ENCODE data around the gene CSF1R. TPM values are rescaled to one million over a fixed set of nuclear protein-coding genes. Genes with fewer than 3 reads are reported as not detected.

CSF1R gene
- polyA plus RNA-seq, 1 donor (not counting 4 experiments of a cell fraction or from before 2014, with no cell fraction given), result not detected

- no peak for DNase-seq (ENCODE audit: low read depth, low spot score)
- no peaks in the 10 kb centered on the region for H3K9me3 ChIP-seq (ENCODE audit: control insufficient read depth, low read depth, low read length)
- FAIRE-seq, result no peak
- peaks cover 48 to 56% of the 10 kb centered on the region in 2 experiments for H3K36me3 ChIP-seq (ENCODE audit: control insufficient read depth in 2 of 2, extremely low read depth in 1 of 2, insufficient read depth in 2 of 2, low read length in 2 of 2)
- dilution Hi-C loops (cut with MboI; ENCODE audit: extremely low pct_ligation_motif_present, low sequenced_read_pairs), result no loop called here
- no peaks in the 10 kb centered on the region for H3K9me1 ChIP-seq (ENCODE audit: control insufficient read depth, extremely low read depth, insufficient read depth, low read length)
- H3K79me2 ChIP-seq (ENCODE audit: control insufficient read depth, insufficient read depth, low read length), result peaks cover 6% of the 10 kb centered on the region
- H3K4me1 ChIP-seq (ENCODE audit: control insufficient read depth, extremely low read depth, insufficient read depth, low read length), result peaks cover 24% of the 10 kb centered on the region
- no peaks in the 10 kb centered on the region for H4K20me1 ChIP-seq (ENCODE audit: control insufficient read depth, extremely low read depth, insufficient read depth, low read length)
- H3K4me2 ChIP-seq (ENCODE audit: control insufficient read depth, extremely low read depth, insufficient read depth, low read depth, low read length), result no peak overlapping the region
- H2AFZ ChIP-seq (ENCODE audit: control insufficient read depth, low read length), result no peak overlapping the region
- H3K27ac ChIP-seq (ENCODE audit: control insufficient read depth, insufficient read depth, low read length), result no peak overlapping the region
- no peak for TF ChIP-seq EZH2 (IDR thresholded peaks at IDR 0.05; ENCODE audit: low read length)
- no peak for TF ChIP-seq CTCF (optimal IDR thresholded peaks at IDR 0.05 in 1 of 3, IDR thresholded peaks at IDR 0.05 in 1 of 3, conservative IDR thresholded peaks at IDR 0.05 in 1 of 3; ENCODE audit: extremely low read depth in 1 of 3, insufficient read depth in 2 of 3, low read length in 3 of 3)
- no peak overlapping the region for H3K9ac ChIP-seq (ENCODE audit: control insufficient read depth, extremely low read depth, insufficient read depth, low read length)
- no peak overlapping the region for H3K4me3 ChIP-seq (ENCODE audit: control insufficient read depth in 2 of 3, extremely low read depth in 1 of 3, insufficient read depth in 2 of 3, low read depth in 1 of 3, low read length in 3 of 3)
- no peaks in the 10 kb centered on the region for H3K27me3 ChIP-seq (ENCODE audit: control insufficient read depth, extremely low read depth, insufficient read depth, low read length)
These were observed 41.6 kb downstream of the CSF1R start for GRCh38 chr5:150044712-150045111.

- DNase-seq (ENCODE audit: low read depth, low spot score) (no peak), FAIRE-seq (peak; percentile 81)
- Histone ChIP-seq H3K4me3 (ENCODE audit: control insufficient read depth in 2 of 3, extremely low read depth in 1 of 3, insufficient read depth in 2 of 3, low read depth in 1 of 3, low read length in 3 of 3) (no peak overlapping the region), H4K20me1 (ENCODE audit: control insufficient read depth, extremely low read depth, insufficient read depth, low read length) (no peaks in the 10 kb centered on the region), H3K4me2 (ENCODE audit: control insufficient read depth, extremely low read depth, insufficient read depth, low read depth, low read length) (peak overlapping the region; percentile 11), H3K27me3 (ENCODE audit: control insufficient read depth, extremely low read depth, insufficient read depth, low read length) (no peaks in the 10 kb centered on the region), H3K4me1 (ENCODE audit: control insufficient read depth, extremely low read depth, insufficient read depth, low read length) (peaks cover 21% of the 10 kb centered on the region), H2AFZ (ENCODE audit: control insufficient read depth, low read length) (no peak overlapping the region), H3K27ac (ENCODE audit: control insufficient read depth, insufficient read depth, low read length) (peak overlapping the region; percentile 32), H3K9me1 (ENCODE audit: control insufficient read depth, extremely low read depth, insufficient read depth, low read length) (no peaks in the 10 kb centered on the region), H3K79me2 (ENCODE audit: control insufficient read depth, insufficient read depth, low read length) (peaks cover 6% of the 10 kb centered on the region), H3K9me3 (ENCODE audit: control insufficient read depth, low read depth, low read length) (no peaks in the 10 kb centered on the region), H3K36me3 (ENCODE audit: control insufficient read depth in 2 of 2, extremely low read depth in 1 of 2, insufficient read depth in 2 of 2, low read length in 2 of 2) (peaks cover 47 to 52% of the 10 kb centered on the region in 2 experiments), H3K9ac (ENCODE audit: control insufficient read depth, extremely low read depth, insufficient read depth, low read length) (no peak overlapping the region)
- dilution Hi-C loops (cut with MboI; ENCODE audit: extremely low pct_ligation_motif_present, low sequenced_read_pairs), result no loop called here
- no peak for TF ChIP-seq EZH2 (IDR thresholded peaks at IDR 0.05; ENCODE audit: low read length)
- TF ChIP-seq CTCF (optimal IDR thresholded peaks at IDR 0.05 in 1 of 3, IDR thresholded peaks at IDR 0.05 in 1 of 3, conservative IDR thresholded peaks at IDR 0.05 in 1 of 3; ENCODE audit: extremely low read depth in 1 of 3, insufficient read depth in 2 of 3, low read length in 3 of 3), result no peak
These were observed 42.0 kb downstream of the CSF1R start for GRCh38 chr5:150044329-150044681.
